Tibial artery (tissue), 4 donors: ENCODE data around the gene POLE3.
"Not testable (repeated sequence)": the region's sequence is repeated elsewhere in the genome, so short reads cannot be mapped to it uniquely, and the experiment has no call there.

Experiments used
- DNase-seq, 2 donors: peaks; one replicate each; pipeline ENCODE4 v3.0.0-alpha.2; 2019
- H3K27ac ChIP-seq, 2 donors: fragments of 200-600 bp; sonication (generic) in 1 of 2; 1 replicate in 1 of 2; 2 replicates in 1 of 2; pipeline ENCODE4 v1.5.1; 2018 to 2019; ENCODE audit warnings: mild to moderate bottlenecking in 1 of 2
- H3K27me3 ChIP-seq, 2 donors: fragments of 200-600 bp; sonication (generic) in 1 of 2; one replicate each; pipeline versions ENCODE4 v1.5.1 to v1.6.0; 2016 to 2019
- H3K36me3 ChIP-seq, 3 donors: fragments of 200-600 bp; sonication (generic) in 2 of 3; one replicate each; pipeline ENCODE4 v1.5.1; 2016 to 2019; ENCODE audit warnings: mild to moderate bottlenecking in 2 of 3
- H3K4me1 ChIP-seq, 4 donors: fragments of 200-600 bp; sonication (generic) in 2 of 4; 1 replicate in 3 of 4; 2 replicates in 1 of 4; pipeline ENCODE4 v1.5.1; 2016 to 2019
- H3K4me3 ChIP-seq, 2 donors: fragments of 200-600 bp; sonication (generic) in 1 of 2; 1 replicate in 1 of 2; 2 replicates in 1 of 2; pipeline ENCODE4 v1.5.1; 2018 to 2019; ENCODE audit warnings: mild to moderate bottlenecking in 2 of 2
- H3K9me3 ChIP-seq, 3 donors: fragments of 200-600 bp; sonication (generic) in 1 of 3; one replicate each; pipeline ENCODE4 v1.5.1; 2016 to 2019
- CTCF ChIP-seq, 2 experiments: fragments of 200-600 bp in 1 of 2; fragments of 450-650 bp in 1 of 2; IDR thresholded peaks; one replicate each; pipeline ENCODE4 v1.5.1; 2017 to 2019; ENCODE audit warnings: antibody characterized with exemption in 2 of 2, mild to moderate bottlenecking in 1 of 2, moderate library complexity in 1 of 2
- intact Hi-C: fragments of 100-400 bp; cut with DNase I; formaldehyde crosslinking; loops from one replicate; pipeline ENCODE4 v1.15.0; 2023; ENCODE audit warnings: low total_unique reads

Gene POLE3

GRCh38 chr9:113417370-113417769 lies 6.9 kb upstream of the POLE3 start:
- Histone ChIP-seq H3K9me3 (no peaks in the 10 kb centered on the region), H3K4me1 (no peaks in the 10 kb centered on the region), H3K27ac (no peak overlapping the region), H3K36me3 (no peaks in the 10 kb centered on the region), H3K27me3 (no peaks in the 10 kb centered on the region), H3K4me3 (no peak overlapping the region)
- DNase-seq, result no peak
- intact Hi-C loops, result no loop called here
- no peak for TF ChIP-seq CTCF (IDR thresholded peaks at IDR 0.05)

GRCh38 chr9:113416149-113416721 lies 5.8 kb upstream of the POLE3 start:
- TF ChIP-seq CTCF (IDR thresholded peaks at IDR 0.05), result no peak
- DNase-seq, result no peak
- Histone ChIP-seq H3K4me3 (no peak overlapping the region), H3K27ac (no peak overlapping the region), H3K27me3 (no peaks in the 10 kb centered on the region), H3K9me3 (no peaks in the 10 kb centered on the region), H3K4me1 (no peaks in the 10 kb centered on the region), H3K36me3 (no peaks in the 10 kb centered on the region)
- intact Hi-C loops, result no loop called here

GRCh38 chr9:113409883-113410206 lies 630 bp downstream of the POLE3 start:
- Histone ChIP-seq H3K9me3 (no peaks in the 10 kb centered on the region), H3K4me1 (peaks cover 0 to 20% (median 12%) of the 10 kb centered on the region in 4 donors), H3K4me3 (peak overlapping the region; percentile 68 to 86), H3K36me3 (peaks cover 0 to 18% (median 17%) of the 10 kb centered on the region in 3 donors), H3K27ac (peak overlapping the region; percentile 93 to 94), H3K27me3 (no peaks in the 10 kb centered on the region)
- intact Hi-C loops, result loop anchor here (5.0 kb wide), 1 partner anchor 247 kb away; no protein-coding TSS in a partner anchor
- TF ChIP-seq CTCF (IDR thresholded peaks at IDR 0.05), result no peak
- DNase-seq, result no peak

DNA sequence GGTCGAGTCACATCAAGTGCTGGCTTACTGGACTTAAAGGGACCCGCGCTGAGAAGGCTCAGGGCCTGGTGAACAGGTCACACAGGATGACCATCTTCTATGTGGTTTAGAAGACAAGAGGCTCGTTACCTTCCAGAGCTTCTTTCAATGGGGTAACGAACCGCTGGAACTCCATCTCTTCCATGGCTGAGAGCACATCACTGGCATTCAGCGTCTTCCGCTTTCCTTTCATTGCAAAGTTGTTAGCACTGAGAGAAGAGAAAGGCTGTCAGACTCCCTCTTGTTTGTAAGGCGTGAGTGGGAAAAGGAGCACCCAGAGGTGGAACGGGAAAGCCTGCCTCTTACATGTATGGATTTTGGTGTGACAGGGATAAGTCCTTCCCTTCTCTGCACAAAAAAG lies 994 bp downstream of the POLE3 start:
- peaks cover 0 to 18% (median 17%) of the 10 kb centered on the region in 3 donors for H3K36me3 ChIP-seq
- no peaks in the 10 kb centered on the region for H3K27me3 ChIP-seq
- no peak for DNase-seq
- peaks cover 0 to 20% (median 12%) of the 10 kb centered on the region in 4 donors for H3K4me1 ChIP-seq
- H3K4me3 ChIP-seq, result peak overlapping the region; percentile 68 to 86
- no peaks in the 10 kb centered on the region for H3K9me3 ChIP-seq
- peak overlapping the region; percentile 93 to 94 for H3K27ac ChIP-seq
- intact Hi-C loops, result loop anchor here (5.0 kb wide), 1 partner anchor 248 kb away; no protein-coding TSS in a partner anchor
- no peak for TF ChIP-seq CTCF (IDR thresholded peaks at IDR 0.05)

GRCh38 chr9:113406873-113407511 lies 3.5 kb downstream of the POLE3 start:
- not testable (repeated sequence) for H3K27me3 ChIP-seq, H3K9me3 ChIP-seq, H3K4me3 ChIP-seq, H3K27ac ChIP-seq
- Histone ChIP-seq H3K4me1 (peaks cover 0 to 22% (median 13%) of the 10 kb centered on the region in 4 donors), H3K36me3 (peaks cover 0 to 18% (median 17%) of the 10 kb centered on the region in 3 donors)
- intact Hi-C loops, result loop anchor here (5.0 kb wide), 1 partner anchor 250 kb away; no protein-coding TSS in a partner anchor
- TF ChIP-seq CTCF (IDR thresholded peaks at IDR 0.05), result peak; percentile 60
- DNase-seq, result peak in 1 of 2 donors; percentile 72

DNA sequence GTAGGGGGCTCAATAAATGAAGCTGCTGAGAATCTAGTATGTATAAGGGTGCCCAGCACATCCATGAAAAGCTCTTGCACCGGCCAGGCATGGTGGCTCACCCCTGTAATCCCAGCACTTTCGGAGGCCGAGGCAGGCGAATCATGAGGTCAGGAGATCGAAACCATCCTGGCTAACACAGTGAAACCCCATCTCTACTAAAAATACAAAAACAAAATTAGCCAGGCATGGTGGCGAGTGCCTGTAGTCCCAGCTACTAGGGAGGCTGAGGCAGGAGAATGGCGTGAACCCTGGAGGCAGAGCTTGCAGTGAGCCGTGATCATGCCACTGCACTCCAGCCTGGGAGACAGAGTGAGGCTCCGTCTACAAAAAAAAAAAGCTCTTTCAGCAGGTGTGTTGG lies 4.1 kb downstream of the POLE3 start:
- H3K27ac ChIP-seq, H3K27me3 ChIP-seq, H3K4me3 ChIP-seq, DNase-seq, H3K9me3 ChIP-seq: not testable (repeated sequence)
- Histone ChIP-seq H3K36me3 (peaks cover 0 to 18% (median 17%) of the 10 kb centered on the region in 3 donors), H3K4me1 (peaks cover 0 to 26% (median 17%) of the 10 kb centered on the region in 4 donors)
- intact Hi-C loops, result loop anchor here (5.0 kb wide), 1 partner anchor 251 kb away; no protein-coding TSS in a partner anchor
